Measurements from ENCODE around the gene PFDN2. TPM values are rescaled to one million over a fixed set of nuclear protein-coding genes. Genes with fewer than 3 reads are reported as not detected.

PFDN2 gene
- total RNA-seq, 1 donor = 39.9 TPM

GRCh38 chr1:161158316-161159010 is 40.6 kb upstream of the PFDN2 start:
- no peak for TF ChIP-seq CTCF (IDR thresholded peaks at IDR 0.05; ENCODE audit: insufficient read depth, low read length)
- DNase-seq (ENCODE audit: low read depth) = no peak
- H3K4me3 ChIP-seq (ENCODE audit: low read depth, low read length) = peak overlapping the region; percentile 91

- no peak overlapping the region for H3K4me3 ChIP-seq (ENCODE audit: low read depth, low read length)
- no peak for TF ChIP-seq CTCF (IDR thresholded peaks at IDR 0.05; ENCODE audit: insufficient read depth, low read length)
- DNase-seq (ENCODE audit: low read depth) = no peak
Measured at GRCh38 chr1:161157867-161158266, 40.0 kb upstream of the PFDN2 start.

GRCh38 chr1:161153682-161154337 is 36.0 kb upstream of the PFDN2 start, which contains the start of gene UFC1:
Gene UFC1, plus strand, starts transcription at chr1:161153978. Its CDS starts 20 bp downstream, at chr1:161153998.
- DNase-seq (ENCODE audit: low read depth) = peak; percentile 93
- TF ChIP-seq CTCF (IDR thresholded peaks at IDR 0.05; ENCODE audit: insufficient read depth, low read length) = no peak
- H3K4me3 ChIP-seq (ENCODE audit: low read depth, low read length) = peak within 1 kb of the TSS; percentile 98

GRCh38 chr1:161153176-161153575 is 35.3 kb upstream of the PFDN2 start:
- no peak for TF ChIP-seq CTCF (IDR thresholded peaks at IDR 0.05; ENCODE audit: insufficient read depth, low read length)
- no peak for DNase-seq (ENCODE audit: low read depth)
- H3K4me3 ChIP-seq (ENCODE audit: low read depth, low read length) = peak overlapping the region; percentile 98

- H3K4me3 ChIP-seq (ENCODE audit: low read depth, low read length) = no peak overlapping the region
- DNase-seq (ENCODE audit: low read depth) = no peak
- no peak for TF ChIP-seq CTCF (IDR thresholded peaks at IDR 0.05; ENCODE audit: insufficient read depth, low read length)
Measured at GRCh38 chr1:161145832-161146231, 28.0 kb upstream of the PFDN2 start.

- TF ChIP-seq CTCF (IDR thresholded peaks at IDR 0.05; ENCODE audit: insufficient read depth, low read length) = no peak
- no peak for DNase-seq (ENCODE audit: low read depth)
Measured at GRCh38 chr1:161140755-161141400, 23.0 kb upstream of the PFDN2 start.

More at GRCh38 chr1:161140755-161141400, 23.0 kb upstream of the PFDN2 start:
- H3K4me3 ChIP-seq (ENCODE audit: low read depth, low read length) = no peak overlapping the region
